Nephron progenitor cell (in vitro differentiated cells): ENCODE results near the gene ASB17.

Source experiments
- DNase-seq: peaks from one replicate; pipeline ENCODE4 v3.0.0; 2021
- H3K27ac Mint-ChIP-seq: 2 replicates; pipeline ENCODE4 v1.8.0; 2021; ENCODE audit warnings: mild to moderate bottlenecking, moderate library complexity, mixed read lengths
- H3K27me3 Mint-ChIP-seq: 2 replicates; pipeline ENCODE4 v1.8.0; 2021; ENCODE audit warnings: mild to moderate bottlenecking, low read depth, mixed read lengths; ENCODE audit not compliant: poor library complexity
- H3K36me3 Mint-ChIP-seq: 2 replicates; pipeline ENCODE4 v1.8.0; 2021; ENCODE audit warnings: low read depth, mixed read lengths
- H3K4me1 Mint-ChIP-seq: 2 replicates; pipeline ENCODE4 v1.8.0; 2021; ENCODE audit warnings: mixed read lengths
- H3K4me3 Mint-ChIP-seq: 2 replicates; pipeline ENCODE4 v1.8.0; 2021; ENCODE audit warnings: mild to moderate bottlenecking, moderate library complexity, mixed read lengths
- H3K9me3 Mint-ChIP-seq: 2 replicates; pipeline ENCODE4 v1.8.0; 2021; ENCODE audit warnings: mild to moderate bottlenecking, moderate library complexity, mixed read lengths
- TF ChIP-seq, protein P1 (sequence below): fragments of 200-600 bp; sonication (generic); IDR thresholded peaks from 2 replicates; pipeline ENCODE4 v1.5.0; 2021; ENCODE audit warnings: antibody characterized with exemption

Gene ASB17, protein sequence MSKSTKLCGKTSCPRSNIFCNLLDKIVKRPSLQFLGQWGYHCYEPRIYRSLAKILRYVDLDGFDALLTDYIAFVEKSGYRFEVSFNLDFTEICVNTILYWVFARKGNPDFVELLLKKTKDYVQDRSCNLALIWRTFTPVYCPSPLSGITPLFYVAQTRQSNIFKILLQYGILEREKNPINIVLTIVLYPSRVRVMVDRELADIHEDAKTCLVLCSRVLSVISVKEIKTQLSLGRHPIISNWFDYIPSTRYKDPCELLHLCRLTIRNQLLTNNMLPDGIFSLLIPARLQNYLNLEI

GRCh38 chr1:75932304-75932703, at the start of gene ASB17:
Gene ASB17, minus strand, starts transcription at chr1:75932404. Its CDS starts 113 bp downstream, at chr1:75932291.
- TF ChIP-seq, protein P1, sequence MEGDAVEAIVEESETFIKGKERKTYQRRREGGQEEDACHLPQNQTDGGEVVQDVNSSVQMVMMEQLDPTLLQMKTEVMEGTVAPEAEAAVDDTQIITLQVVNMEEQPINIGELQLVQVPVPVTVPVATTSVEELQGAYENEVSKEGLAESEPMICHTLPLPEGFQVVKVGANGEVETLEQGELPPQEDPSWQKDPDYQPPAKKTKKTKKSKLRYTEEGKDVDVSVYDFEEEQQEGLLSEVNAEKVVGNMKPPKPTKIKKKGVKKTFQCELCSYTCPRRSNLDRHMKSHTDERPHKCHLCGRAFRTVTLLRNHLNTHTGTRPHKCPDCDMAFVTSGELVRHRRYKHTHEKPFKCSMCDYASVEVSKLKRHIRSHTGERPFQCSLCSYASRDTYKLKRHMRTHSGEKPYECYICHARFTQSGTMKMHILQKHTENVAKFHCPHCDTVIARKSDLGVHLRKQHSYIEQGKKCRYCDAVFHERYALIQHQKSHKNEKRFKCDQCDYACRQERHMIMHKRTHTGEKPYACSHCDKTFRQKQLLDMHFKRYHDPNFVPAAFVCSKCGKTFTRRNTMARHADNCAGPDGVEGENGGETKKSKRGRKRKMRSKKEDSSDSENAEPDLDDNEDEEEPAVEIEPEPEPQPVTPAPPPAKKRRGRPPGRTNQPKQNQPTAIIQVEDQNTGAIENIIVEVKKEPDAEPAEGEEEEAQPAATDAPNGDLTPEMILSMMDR = no peak
- no peaks in the 10 kb centered on the region for H3K36me3 Mint-ChIP-seq

DNA sequence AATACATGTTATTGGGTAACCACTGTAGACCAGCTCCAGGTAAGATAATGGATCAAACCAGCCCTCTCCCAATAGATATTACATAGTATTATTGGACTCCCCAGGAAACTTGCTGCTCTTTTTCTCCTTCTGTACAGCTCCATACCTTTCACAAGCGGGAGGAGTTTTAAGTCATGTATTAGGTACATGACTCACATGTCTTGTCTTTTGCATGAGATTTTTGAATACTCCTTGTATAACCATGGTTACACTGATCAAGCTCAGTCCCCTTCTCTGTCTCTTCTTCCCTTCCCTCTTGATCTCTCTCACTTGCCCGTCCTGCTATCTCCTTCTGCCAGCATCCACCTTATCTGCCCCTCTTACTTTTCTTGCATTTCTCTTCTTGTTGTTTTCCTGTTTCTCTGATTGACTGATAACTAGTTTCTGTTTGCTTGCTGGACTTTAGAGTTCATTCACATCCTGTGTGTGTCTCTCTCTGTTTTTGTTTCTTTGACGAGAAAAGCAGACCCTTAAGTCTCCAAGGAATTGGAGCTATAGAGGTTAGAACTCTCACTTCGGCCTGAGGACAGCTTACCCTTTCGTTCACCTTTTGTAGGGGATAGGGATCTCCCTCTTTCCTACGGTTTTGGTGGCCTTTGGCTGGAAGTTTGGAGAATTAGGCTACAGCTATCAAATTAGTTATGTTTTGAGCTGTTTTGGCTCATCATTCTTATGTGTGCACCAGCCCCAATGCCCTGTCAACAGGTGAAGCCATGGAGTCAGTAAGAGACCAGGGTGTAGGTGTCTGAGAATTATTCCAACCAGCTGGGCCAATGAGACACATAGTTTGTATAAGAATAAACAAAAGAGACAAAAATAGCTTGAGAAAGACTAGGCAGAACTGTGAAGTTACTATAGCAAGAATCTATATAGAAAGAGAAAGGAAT, 49.0 kb upstream of the ASB17 start:
- no peak overlapping the region for H3K27ac Mint-ChIP-seq
- TF ChIP-seq, protein P1 = no peak
- H3K9me3 Mint-ChIP-seq = peaks cover 18% of the 10 kb centered on the region
- H3K27me3 Mint-ChIP-seq = peaks cover 5% of the 10 kb centered on the region
- H3K4me1 Mint-ChIP-seq = peaks cover 5% of the 10 kb centered on the region
- no peak for DNase-seq
- no peak overlapping the region for H3K4me3 Mint-ChIP-seq
- peaks cover 8% of the 10 kb centered on the region for H3K36me3 Mint-ChIP-seq

More at GRCh38 chr1:75932304-75932703, at the start of gene ASB17:
- peaks cover 3% of the 10 kb centered on the region for H3K27me3 Mint-ChIP-seq
- H3K4me1 Mint-ChIP-seq = no peaks in the 10 kb centered on the region
- DNase-seq = no peak
- H3K9me3 Mint-ChIP-seq = no peaks in the 10 kb centered on the region
- no peak within 1 kb of the TSS for H3K4me3 Mint-ChIP-seq
- H3K27ac Mint-ChIP-seq = no peak within 1 kb of the TSS

DNA sequence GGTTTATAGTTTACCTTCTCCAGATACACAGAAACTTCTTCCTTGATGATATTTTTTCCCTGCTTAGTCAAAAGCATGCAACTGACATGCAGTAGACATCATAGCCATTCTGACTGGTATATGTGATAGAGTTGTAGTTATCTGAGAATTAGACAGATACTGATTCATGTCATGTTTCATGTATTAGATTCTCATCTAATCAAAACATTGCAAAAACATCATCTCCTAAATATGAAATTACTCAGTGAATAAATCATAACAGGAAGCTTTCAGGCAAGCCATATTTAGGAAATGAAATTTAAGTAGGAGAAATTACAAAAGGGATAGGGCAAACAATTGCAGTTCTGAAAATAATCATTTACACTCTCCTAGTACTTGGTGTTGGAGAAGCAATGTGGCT, 38.4 kb upstream of the ASB17 start:
- peaks cover 3% of the 10 kb centered on the region for H3K27me3 Mint-ChIP-seq

GRCh38 chr1:75969550-75969949, 37.3 kb upstream of the ASB17 start:
- Mint-ChIP-seq H3K36me3 (no peaks in the 10 kb centered on the region), H3K27ac (no peak overlapping the region), H3K27me3 (peaks cover 2% of the 10 kb centered on the region)

More for the DNA sequence above, 38.4 kb upstream of the ASB17 start:
- TF ChIP-seq, protein P1 = no peak
- Mint-ChIP-seq H3K27ac (no peak overlapping the region), H3K9me3 (no peaks in the 10 kb centered on the region), H3K36me3 (no peaks in the 10 kb centered on the region), H3K4me3 (no peak overlapping the region), H3K4me1 (no peaks in the 10 kb centered on the region)
- no peak for DNase-seq

DNA sequence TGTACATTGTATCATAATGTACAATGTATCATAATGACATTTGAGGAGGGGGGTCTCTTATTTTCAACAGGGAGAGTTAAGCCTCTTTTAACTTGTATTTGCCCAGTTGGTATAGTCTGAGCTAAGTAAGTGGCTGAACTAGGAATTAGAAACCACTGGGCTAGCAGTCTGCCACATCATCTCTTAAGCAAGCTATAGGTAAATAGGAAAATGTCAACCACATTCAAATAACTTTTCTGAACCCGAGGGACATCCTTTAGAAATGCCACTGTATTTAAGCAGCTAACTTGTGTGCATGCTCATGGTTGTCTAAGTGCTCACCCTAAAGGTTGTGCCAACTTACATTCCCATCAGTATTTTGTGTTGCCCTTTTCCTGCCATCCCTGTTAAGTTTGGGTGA, 35.5 kb upstream of the ASB17 start:
- no peak overlapping the region for H3K27ac Mint-ChIP-seq
- no peaks in the 10 kb centered on the region for H3K27me3 Mint-ChIP-seq
- H3K4me1 Mint-ChIP-seq = no peaks in the 10 kb centered on the region
- DNase-seq = no peak
- no peaks in the 10 kb centered on the region for H3K36me3 Mint-ChIP-seq
- H3K9me3 Mint-ChIP-seq = no peaks in the 10 kb centered on the region
- no peak overlapping the region for H3K4me3 Mint-ChIP-seq
- TF ChIP-seq, protein P1 = no peak

More at GRCh38 chr1:75969550-75969949, 37.3 kb upstream of the ASB17 start:
- Mint-ChIP-seq H3K4me1 (no peaks in the 10 kb centered on the region), H3K9me3 (no peaks in the 10 kb centered on the region), H3K4me3 (no peak overlapping the region)
- TF ChIP-seq, protein P1 = no peak
- no peak for DNase-seq
